Heart right ventricle (tissue), 16 donors: ENCODE measurements around the gene PLCB2. TPM values are rescaled to one million over a fixed set of nuclear protein-coding genes. Genes with fewer than 3 reads are reported as not detected.

Experiments
- ATAC-seq, 8 donors: fragments of 200-7000 bp; cut with Tn5 transposase; one replicate each; pipeline ENCODE4 v1.9.1; 2020; ENCODE audit warnings: mild to moderate bottlenecking in 8 of 8, moderate library complexity in 8 of 8, moderate number of reproducible peaks in 1 of 8
- DNase-seq, 2 donors: peaks; one replicate each; pipeline ENCODE4 v3.0.0-alpha.2; 2020
- H3K27ac ChIP-seq, 10 donors: fragments of 200-600 bp; sonication (generic) in 2 of 10; one replicate each; pipeline versions ENCODE4 v1.5.0 to v1.8.0; 2020 to 2022; ENCODE audit warnings: mild to moderate bottlenecking in 3 of 10
- H3K27me3 ChIP-seq, 7 donors: fragments of 200-600 bp; one replicate each; pipeline ENCODE4 v1.8.0; 2021 to 2022; ENCODE audit warnings: mild to moderate bottlenecking in 2 of 7
- H3K36me3 ChIP-seq, 9 donors: fragments of 200-600 bp; sonication (generic) in 1 of 9; one replicate each; pipeline versions ENCODE4 v1.5.0 to v1.8.0; 2020 to 2022; ENCODE audit warnings: mild to moderate bottlenecking in 2 of 9
- H3K4me1 ChIP-seq, 9 donors: fragments of 200-600 bp; sonication (generic) in 1 of 9; one replicate each; pipeline versions ENCODE4 v1.5.0 to v1.8.0; 2020 to 2022; ENCODE audit warnings: mild to moderate bottlenecking in 4 of 9
- H3K4me3 ChIP-seq, 10 donors: fragments of 200-600 bp; sonication (generic) in 2 of 10; one replicate each; pipeline versions ENCODE4 v1.5.0 to v1.8.0; 2020 to 2022; ENCODE audit warnings: mild to moderate bottlenecking in 7 of 10, moderate library complexity in 2 of 10
- H3K9me3 ChIP-seq, 11 donors: fragments of 200-600 bp in 10 of 11; sonication (generic) in 2 of 11; one replicate each; pipeline versions ENCODE4 v1.5.0 to v1.8.0; 2013 to 2022; ENCODE audit warnings: mild to moderate bottlenecking in 2 of 11, control low read depth in 1 of 11, moderate library complexity in 1 of 11
- CTCF ChIP-seq, 9 donors: fragments of 200-600 bp; sonication (generic) in 2 of 9; IDR thresholded peaks; one replicate each; pipeline versions ENCODE4 v1.5.0 to v1.8.0; 2021 to 2022; ENCODE audit warnings: antibody characterized with exemption in 9 of 9, mild to moderate bottlenecking in 5 of 9, moderate library complexity in 1 of 9
- WGBS, 2 donors: extraction: QIAGEN DNeasy Blood & Tissue Kit; methylation state at CpG; one replicate each; pipeline ENCODE4 v1.1.7; 2013; ENCODE audit warnings: inconsistent platforms in 1 of 2; 5-methylcytosine and 5-hydroxymethylcytosine counted together
- intact Hi-C, 10 donors: fragments of 100-400 bp; cut with DNase I; formaldehyde crosslinking; loops; one replicate each; pipeline versions ENCODE4 v1.11.1 to v1.14.2; 2022
- polyA plus RNA-seq, 2 donors: library from polyadenylated mRNA; stranded (reverse); fragments of 200-250 nt; gene quantifications; one replicate each; pipeline ENCODE4 v1.2.3, GENCODE V29; 2013
- total RNA-seq, 10 donors: library from RNA; stranded (reverse); fragmentation: NEBNext Ultra II Directional in 3 of 10; extraction: Animal tissue kit (Norgen Biotek cat#: 25700) in 3 of 10; gene quantifications; one replicate each; pipeline versions ENCODE4 v1.2.1 to v1.2.4, GENCODE V29; 2021 to 2023
- donor health status: Arrhythmogenic right ventricular cardiomyopathy.
- donor health status: ischemic (EF 13 %, LVEDD 7.1; RV severe dilation, severe dysfunction).
- donor health status: healthy with polysubstance abuse.
- donor health status: DM: no; HTN: yes; CAD: no.
- donor health status: DM: no; HTN: no; CAD: no.
- donor health status: ischemic (EF 25% LVEDD 6.9; RV normal size, moderate dysfunction).
- donor health status: ischemic (EF 25% LVEDD 5.7; RV mildly dilated, moderate dysfunction).
- donor health status: healthy.
- donor health status: DM: yes; HTN: yes; CAD: no.
- donor health status: Ischemic cardiomyopathy.
- donor health status: ischemic (EF 35%, LVEDD 5.7; RV mildly dilated, moderate dysfunction).
- donor health status: nonischemic (EF 11% LVEDD 7.7; RV severe dilation, severe dysfunction).
- donor health status: DM: yes; HTN: yes; CAD: no.
- donor health status: PGD.
- donor health status: ischemic (EF 29% LVEDD 5.4; RV normal size, mild dysfunction).
- donor health status: nonischemic (EF 23%, LVEDD 6.1; RV moderate dilation, normal function).

PLCB2 gene
- total and polyA plus RNA-seq, 12 donors: 1.2 to 24.4 (median 4.9) TPM

GRCh38 chr15:40243126-40243810 is 64.5 kb downstream of the PLCB2 start:
- ATAC-seq: no peak
- peaks cover 0 to 12% (median 0%) of the 10 kb centered on the region in 9 donors for H3K4me1 ChIP-seq
- intact Hi-C loops: no loop called here
- H3K27me3 ChIP-seq: peaks cover 0 to 18% (median 13%) of the 10 kb centered on the region in 7 donors
- no peak overlapping the region for H3K27ac ChIP-seq
- H3K36me3 ChIP-seq: no peaks in the 10 kb centered on the region
- DNase-seq: no peak
- 73 to 78% methylated on average over 9 of the region's 9 CpGs for WGBS, 2 donors
- H3K9me3 ChIP-seq: no peaks in the 10 kb centered on the region
- H3K4me3 ChIP-seq: no peak overlapping the region
- no peak for TF ChIP-seq CTCF (IDR thresholded peaks at IDR 0.05)

DNA sequence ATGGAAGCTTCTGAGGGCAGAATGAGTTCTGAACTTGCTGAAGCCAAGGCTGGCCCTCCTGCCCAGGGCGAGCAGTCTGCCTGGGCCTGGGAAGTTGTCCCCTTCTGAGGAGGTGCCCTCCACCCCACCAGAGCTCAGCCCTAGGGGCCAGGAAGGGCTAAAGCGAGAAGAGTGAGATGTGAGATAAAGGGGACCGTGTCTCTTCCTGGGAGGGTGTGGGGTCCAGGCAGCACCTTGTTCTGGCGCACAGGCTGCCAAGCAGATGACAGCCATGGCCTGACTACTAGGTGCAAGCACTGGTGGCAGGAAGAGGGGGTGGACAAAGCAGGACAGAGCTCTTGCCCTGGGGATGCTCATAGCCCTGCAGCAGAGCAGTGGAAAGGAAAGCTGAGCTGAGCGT is 65.1 kb downstream of the PLCB2 start:
- Histone ChIP-seq H3K36me3 (no peaks in the 10 kb centered on the region), H3K27ac (no peak overlapping the region), H3K4me1 (peaks cover 0 to 12% (median 0%) of the 10 kb centered on the region in 9 donors), H3K4me3 (no peak overlapping the region), H3K27me3 (peaks cover 0 to 23% (median 13%) of the 10 kb centered on the region in 7 donors), H3K9me3 (no peaks in the 10 kb centered on the region)
- no peak for DNase-seq
- ATAC-seq: no peak
- no peak for TF ChIP-seq CTCF (IDR thresholded peaks at IDR 0.05)
- intact Hi-C loops: no loop called here
- WGBS, 2 donors: 92 to 93% methylated on average over 5 of the region's 5 CpGs

DNA sequence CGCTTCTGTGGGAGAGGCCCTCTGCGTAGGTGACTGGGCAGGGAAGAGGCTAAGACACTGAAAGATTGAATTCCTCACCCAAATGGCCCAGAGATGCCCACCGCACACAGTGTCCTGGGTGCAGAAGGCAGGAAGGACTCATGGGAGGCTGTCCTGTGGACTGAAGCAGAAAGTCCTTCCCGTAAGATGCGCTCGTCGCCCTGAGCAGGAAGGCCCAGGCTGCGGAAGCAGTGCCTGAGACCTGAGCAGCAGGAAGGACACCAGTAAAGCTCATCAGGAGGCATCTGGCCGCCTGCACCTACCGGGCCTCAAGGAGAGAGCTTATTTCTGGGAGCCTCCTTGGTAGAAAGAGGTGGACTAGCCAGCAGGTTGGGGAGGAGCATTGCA is 65.5 kb downstream of the PLCB2 start:
- ATAC-seq: no peak
- WGBS, 2 donors: 95% methylated on average over 10 of the region's 10 CpGs

More for the DNA sequence above, 65.5 kb downstream of the PLCB2 start:
- intact Hi-C loops: no loop called here
- H3K4me3 ChIP-seq: no peak overlapping the region
- H3K27ac ChIP-seq: no peak overlapping the region
- H3K27me3 ChIP-seq: peaks cover 0 to 24% (median 13%) of the 10 kb centered on the region in 7 donors
- no peaks in the 10 kb centered on the region for H3K36me3 ChIP-seq
- H3K9me3 ChIP-seq: no peaks in the 10 kb centered on the region
- peaks cover 0 to 12% (median 0%) of the 10 kb centered on the region in 9 donors for H3K4me1 ChIP-seq
- no peak for DNase-seq
- TF ChIP-seq CTCF (IDR thresholded peaks at IDR 0.05): no peak
